GM23338 (cell line): ENCODE measurements around the gene ZNF385B.

Experiments used
- CREB1 ChIP-seq: fragments of 250-450 bp; sonication (Bioruptor Pico); IDR thresholded peaks from 2 replicates; pipeline ENCODE4 v1.5.0; 2020; ENCODE audit warnings: low read depth, mild to moderate bottlenecking, moderate library complexity
- CTCF ChIP-seq, 2 experiments: fragments of 200-600 bp in 1 of 2; sonication (generic) in 1 of 2; conservative IDR thresholded peaks; 2 replicates each; pipeline versions ENCODE4 v1.5.1 to v1.6.1; 2016 to 2017; ENCODE audit warnings: antibody characterized with exemption in 2 of 2, low read depth in 2 of 2, mild to moderate bottlenecking in 2 of 2, moderate library complexity in 1 of 2
- ETS1 ChIP-seq: IDR thresholded peaks from 2 replicates; pipeline ENCODE4 v1.6.1; 2016; ENCODE audit warnings: antibody characterized with exemption
- EZH2 ChIP-seq: fragments of 200-600 bp; sonication (generic); IDR thresholded peaks from one replicate; pipeline ENCODE4 v1.8.0; 2017; ENCODE audit warnings: antibody characterized with exemption, mild to moderate bottlenecking, low read depth; ENCODE audit not compliant: unreplicated experiment
- EZH2phosphoT487 ChIP-seq: fragments of 200-600 bp; sonication (generic); IDR thresholded peaks from one replicate; pipeline ENCODE4 v1.8.1; 2018; ENCODE audit warnings: antibody characterized with exemption; ENCODE audit not compliant: unreplicated experiment
- JUNB ChIP-seq: IDR thresholded peaks from one replicate; pipeline ENCODE4 v1.6.1; 2016; ENCODE audit warnings: antibody characterized with exemption; ENCODE audit not compliant: unreplicated experiment
- NANOG ChIP-seq: IDR thresholded peaks from 2 replicates; pipeline ENCODE4 v1.6.1; 2016; ENCODE audit warnings: antibody characterized with exemption, borderline replicate concordance
- POLR2AphosphoS5 ChIP-seq: IDR thresholded peaks from 2 replicates; pipeline ENCODE4 v1.6.1; 2016; ENCODE audit warnings: antibody characterized with exemption, low read depth
- REST ChIP-seq: IDR thresholded peaks from one replicate; pipeline ENCODE4 v1.6.1; 2018; ENCODE audit warnings: antibody characterized with exemption; ENCODE audit not compliant: unreplicated experiment
- ZNF114 ChIP-seq: fragments of 250-450 bp; sonication (Bioruptor Pico); IDR thresholded peaks from 2 replicates; pipeline ENCODE4 v1.5.0; 2020; ENCODE audit warnings: mild to moderate bottlenecking, moderate library complexity
- ZNF331 ChIP-seq: fragments of 250-450 bp; sonication (Bioruptor Pico); IDR thresholded peaks from 2 replicates; pipeline ENCODE4 v1.5.0; 2020; ENCODE audit warnings: low read depth, mild to moderate bottlenecking, moderate library complexity
- ZNF462 ChIP-seq: fragments of 250-450 bp; sonication (Bioruptor Pico); IDR thresholded peaks from 2 replicates; pipeline ENCODE4 v1.5.0; 2020; ENCODE audit warnings: mild to moderate bottlenecking, moderate library complexity

- TF ChIP-seq CTCF (conservative IDR thresholded peaks at IDR 0.05; ENCODE audit: low read depth in 2 of 2) (no peak), REST (no peak), ZNF462 (CRISPR knock-in tag) (no peak), EZH2 (no peak), CREB1 (CRISPR knock-in tag) (no peak), ZNF114 (CRISPR knock-in tag) (no peak), POLR2AphosphoS5 (no peak), EZH2phosphoT487 (no peak), ETS1 (no peak), ZNF331 (CRISPR knock-in tag) (no peak), NANOG (no peak), JUNB (no peak)
Measured at GRCh38 chr2:179524809-179525339, 336.5 kb downstream of the ZNF385B start.
